GM20000 (cell line): Measurements from ENCODE around the gene ZNF687.

ENCODE experiments used
- DNase-seq: peaks from one replicate; pipeline ENCODE4 v3.0.0; 2012; ENCODE audit warnings: low spot score
- CTCF ChIP-seq: IDR thresholded peaks from 2 replicates; pipeline ENCODE4 v1.5.1; 2012; ENCODE audit warnings: mild to moderate bottlenecking, control low read depth; ENCODE audit errors: extremely low read depth, missing control alignments

The ZNF687 gene

DNA sequence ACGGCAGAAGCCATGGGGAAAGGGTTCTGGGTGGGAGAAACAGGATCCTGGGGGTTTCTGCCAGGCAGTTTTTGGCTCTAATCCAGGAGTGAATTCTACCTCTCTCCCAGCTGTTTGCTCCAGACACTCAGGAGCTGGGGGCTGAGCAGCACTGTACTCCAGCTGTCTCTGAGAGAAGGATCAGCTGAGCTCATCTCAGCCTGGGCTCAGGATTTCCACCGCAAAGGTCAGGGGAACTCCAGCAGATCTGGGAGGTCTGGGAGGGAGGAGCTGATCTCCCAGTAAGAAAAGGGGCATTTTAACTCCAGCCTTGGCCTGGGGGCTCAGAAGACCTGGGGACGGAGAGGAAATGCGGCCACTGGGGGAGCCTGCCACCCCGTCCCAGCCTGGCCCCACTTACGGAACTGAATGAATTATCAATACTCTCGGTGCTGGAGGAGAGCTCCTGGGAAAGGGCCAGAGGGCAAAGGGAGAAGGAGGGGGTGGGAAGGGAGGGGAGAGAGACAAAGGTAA is 27.8 kb downstream of the ZNF687 start:
- no peak for DNase-seq
- no peak for TF ChIP-seq CTCF

DNA sequence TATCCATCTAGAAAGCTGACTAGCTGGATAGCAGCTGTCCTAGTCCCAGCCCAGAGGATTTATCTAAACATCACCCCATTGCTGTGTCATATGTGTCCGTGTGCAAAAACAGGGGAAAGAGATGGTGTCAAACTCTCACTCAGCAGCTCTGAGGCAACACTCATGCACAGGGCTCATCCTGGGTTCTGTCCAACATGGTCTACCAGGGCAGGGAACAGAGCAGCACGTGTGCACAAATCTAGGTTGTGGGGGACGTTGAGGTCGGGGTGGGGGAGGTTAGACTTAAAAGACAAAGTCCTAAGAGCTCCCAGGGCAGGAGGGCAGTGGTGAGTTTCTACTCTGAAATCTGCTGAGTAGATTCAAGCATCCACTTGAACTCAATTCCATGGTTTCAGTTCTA is 28.9 kb downstream of the ZNF687 start:
- no peak for TF ChIP-seq CTCF

GRCh38 chr1:151311589-151312331 is 29.7 kb downstream of the ZNF687 start:
- TF ChIP-seq CTCF = no peak
- DNase-seq = no peak

More for the DNA sequence above, 28.9 kb downstream of the ZNF687 start:
- no peak for DNase-seq

- no peak for TF ChIP-seq CTCF
- no peak for DNase-seq
These were observed 30.3 kb downstream of the ZNF687 start for GRCh38 chr1:151312411-151312810.

GRCh38 chr1:151312826-151313225 is 30.7 kb downstream of the ZNF687 start:
- no peak for TF ChIP-seq CTCF

GRCh38 chr1:151313501-151313900 is 31.4 kb downstream of the ZNF687 start:
- TF ChIP-seq CTCF = no peak
- no peak for DNase-seq

More at GRCh38 chr1:151312826-151313225, 30.7 kb downstream of the ZNF687 start:
- no peak for DNase-seq

DNA sequence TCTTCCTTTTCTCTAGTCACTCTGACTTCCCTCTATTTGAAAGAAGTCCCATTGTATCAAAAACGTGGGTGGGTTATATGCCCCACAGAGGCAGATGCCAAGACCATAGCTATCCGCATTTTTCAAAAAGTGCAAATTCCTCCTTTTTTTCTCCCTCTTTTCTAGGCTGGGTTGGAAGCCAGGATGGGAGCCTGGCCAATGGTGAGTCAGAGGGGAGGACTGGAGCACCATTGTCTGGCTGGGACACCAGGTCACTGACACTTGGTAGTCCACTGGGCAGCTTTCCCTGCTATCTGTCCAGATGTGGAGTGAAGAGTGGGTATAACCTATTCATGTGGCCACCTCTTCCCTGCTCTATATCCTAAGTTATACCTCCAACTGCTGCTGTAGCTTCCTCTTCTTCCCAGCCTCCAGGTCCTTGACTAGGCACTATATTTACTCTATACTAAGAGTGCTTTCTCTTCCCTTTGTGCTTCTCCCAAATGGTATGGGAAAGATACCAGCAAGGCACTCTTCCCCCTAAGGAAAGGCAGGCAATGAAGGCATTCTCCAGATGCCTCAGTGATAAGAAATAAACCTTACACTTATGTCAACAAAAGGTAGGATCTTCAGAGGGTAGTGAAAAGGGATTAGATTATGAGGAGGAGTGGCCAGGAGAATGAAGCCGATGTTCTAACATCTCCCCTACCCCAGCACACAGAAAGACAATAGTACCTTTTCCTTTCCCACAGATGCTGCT is 32.2 kb downstream of the ZNF687 start:
- no peak for TF ChIP-seq CTCF
- no peak for DNase-seq
